ENCODE measurements around the gene TNFRSF8. TPM values are rescaled to one million over a fixed set of nuclear protein-coding genes. Genes with fewer than 3 reads are reported as not detected.
A peak's percentile ranks its signal among the peaks of the same experiment; 100 is the strongest.

TNFRSF8 gene
- total and polyA plus RNA-seq, 9 of the 15 experiments (the other 6 are each of a cell fraction or from before 2014, with no cell fraction given): 3.5 to 38.4 (median 17.1) TPM

GRCh38 chr1:12095452-12096263 is 32.6 kb downstream of the TNFRSF8 start (continued):
- TF ChIP-seq HMGN3 (IDR thresholded peaks at IDR 0.05; ENCODE audit: borderline replicate concordance, extremely low read depth, insufficient read length, low read depth, low read length) (no peak), STAT5A (IDR thresholded peaks at IDR 0.05; ENCODE audit: borderline replicate concordance, low read length) (no peak), ETS1 (conservative IDR thresholded peaks at IDR 0.05; ENCODE audit: control insufficient read depth, low read depth, low read length) (no peak), MCM2 (IDR thresholded peaks at IDR 0.05; ENCODE audit: low read depth) (no peak), SFPQ (IDR thresholded peaks at IDR 0.05; ENCODE audit: low read depth, low read length) (no peak), CEBPZ (IDR thresholded peaks at IDR 0.05; ENCODE audit: borderline replicate concordance, low read depth, low read length) (no peak), ADNP (tag; IDR thresholded peaks at IDR 0.05) (no peak), BRD4 (IDR thresholded peaks at IDR 0.05) (no peak)
- TF ChIP-seq, protein P1, sequence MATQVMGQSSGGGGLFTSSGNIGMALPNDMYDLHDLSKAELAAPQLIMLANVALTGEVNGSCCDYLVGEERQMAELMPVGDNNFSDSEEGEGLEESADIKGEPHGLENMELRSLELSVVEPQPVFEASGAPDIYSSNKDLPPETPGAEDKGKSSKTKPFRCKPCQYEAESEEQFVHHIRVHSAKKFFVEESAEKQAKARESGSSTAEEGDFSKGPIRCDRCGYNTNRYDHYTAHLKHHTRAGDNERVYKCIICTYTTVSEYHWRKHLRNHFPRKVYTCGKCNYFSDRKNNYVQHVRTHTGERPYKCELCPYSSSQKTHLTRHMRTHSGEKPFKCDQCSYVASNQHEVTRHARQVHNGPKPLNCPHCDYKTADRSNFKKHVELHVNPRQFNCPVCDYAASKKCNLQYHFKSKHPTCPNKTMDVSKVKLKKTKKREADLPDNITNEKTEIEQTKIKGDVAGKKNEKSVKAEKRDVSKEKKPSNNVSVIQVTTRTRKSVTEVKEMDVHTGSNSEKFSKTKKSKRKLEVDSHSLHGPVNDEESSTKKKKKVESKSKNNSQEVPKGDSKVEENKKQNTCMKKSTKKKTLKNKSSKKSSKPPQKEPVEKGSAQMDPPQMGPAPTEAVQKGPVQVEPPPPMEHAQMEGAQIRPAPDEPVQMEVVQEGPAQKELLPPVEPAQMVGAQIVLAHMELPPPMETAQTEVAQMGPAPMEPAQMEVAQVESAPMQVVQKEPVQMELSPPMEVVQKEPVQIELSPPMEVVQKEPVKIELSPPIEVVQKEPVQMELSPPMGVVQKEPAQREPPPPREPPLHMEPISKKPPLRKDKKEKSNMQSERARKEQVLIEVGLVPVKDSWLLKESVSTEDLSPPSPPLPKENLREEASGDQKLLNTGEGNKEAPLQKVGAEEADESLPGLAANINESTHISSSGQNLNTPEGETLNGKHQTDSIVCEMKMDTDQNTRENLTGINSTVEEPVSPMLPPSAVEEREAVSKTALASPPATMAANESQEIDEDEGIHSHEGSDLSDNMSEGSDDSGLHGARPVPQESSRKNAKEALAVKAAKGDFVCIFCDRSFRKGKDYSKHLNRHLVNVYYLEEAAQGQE (IDR thresholded peaks at IDR 0.05; ENCODE audit: borderline replicate concordance): peak; percentile 79
- TF ChIP-seq, protein P1 (CRISPR knock-in tag; IDR thresholded peaks at IDR 0.05; ENCODE audit: low read depth): no peak
